Upper lobe of left lung (tissue), 6 donors: ENCODE measurements around the gene KCNA2. TPM values are rescaled to one million over a fixed set of nuclear protein-coding genes. Genes with fewer than 3 reads are reported as not detected.

Experiments
- ATAC-seq, 2 donors: fragments of 200-7000 bp; cut with Tn5 transposase; one replicate each; pipeline ENCODE4 v1.9.1; 2022; ENCODE audit warnings: mild to moderate bottlenecking in 2 of 2, moderate library complexity in 2 of 2; ENCODE audit not compliant: low FRiP score in 2 of 2
- DNase-seq, 2 donors: peaks; one replicate each; pipeline ENCODE4 v3.0.0-alpha.2; 2019 to 2020
- H3K27ac ChIP-seq, 4 donors: fragments of 200-600 bp; sonication (generic); one replicate each; pipeline ENCODE4 v1.5.1; 2016 to 2019
- H3K27me3 ChIP-seq, 4 donors: fragments of 200-600 bp; sonication (generic); one replicate each; pipeline ENCODE4 v1.5.1; 2017 to 2019
- H3K36me3 ChIP-seq, 4 donors: fragments of 200-600 bp; sonication (generic); one replicate each; pipeline ENCODE4 v1.5.1; 2016 to 2019
- H3K4me1 ChIP-seq, 4 donors: fragments of 200-600 bp; sonication (generic); one replicate each; pipeline ENCODE4 v1.5.1; 2018 to 2019
- H3K4me3 ChIP-seq, 4 donors: fragments of 200-600 bp; sonication (generic); one replicate each; pipeline ENCODE4 v1.5.1; 2017 to 2019; ENCODE audit warnings: mild to moderate bottlenecking in 2 of 4, moderate library complexity in 1 of 4
- H3K9me3 ChIP-seq, 4 donors: fragments of 200-600 bp; sonication (generic); one replicate each; pipeline ENCODE4 v1.5.1; 2018 to 2019
- CTCF ChIP-seq, 6 experiments: fragments of 450-650 bp in 4 of 6; fragments of 200-600 bp in 2 of 6; sonication (generic) in 2 of 6; IDR thresholded peaks; one replicate each; pipeline ENCODE4 v1.5.1; 2016 to 2019; ENCODE audit warnings: antibody characterized with exemption in 6 of 6
- EP300 ChIP-seq, 4 donors: sonication (generic); formaldehyde crosslinking; IDR thresholded peaks; one replicate each; pipeline ENCODE4 v1.5.1; 2017; ENCODE audit warnings: antibody characterized with exemption in 4 of 4, control low read depth in 2 of 4
- POLR2A ChIP-seq, 4 donors: fragments of 450-650 bp; IDR thresholded peaks; one replicate each; pipeline ENCODE4 v1.5.1; 2016 to 2017; ENCODE audit warnings: antibody characterized with exemption in 4 of 4, mild to moderate bottlenecking in 2 of 4
- POLR2AphosphoS5 ChIP-seq, 2 donors: sonication (generic); formaldehyde crosslinking; IDR thresholded peaks; one replicate each; pipeline ENCODE4 v1.5.1; 2017; ENCODE audit warnings: antibody characterized with exemption in 2 of 2
- WGBS, 2 donors: methylation state at CpG; one replicate each; pipeline ENCODE4 v1.1.5; 2017 to 2018; 5-methylcytosine and 5-hydroxymethylcytosine counted together
- total RNA-seq, 6 donors: library from RNA; depleted of rRNA in 4 of 6; stranded (reverse); fragments of >200 nt in 4 of 6; gene quantifications; one replicate each; pipeline versions ENCODE4 v1.1.0 to v1.2.1, GENCODE V29; 2016 to 2021
- donor health status: DM: no; HTN: no; CAD: no; lungs with moderate emphysema.
- donor health status: DM: no; HTN: yes; CAD: no; lungs with severe emphysema.

The KCNA2 gene
- total RNA-seq, 6 donors from 2014 or later, result under 0.01 to 0.77 (median 0.23) TPM

DNA sequence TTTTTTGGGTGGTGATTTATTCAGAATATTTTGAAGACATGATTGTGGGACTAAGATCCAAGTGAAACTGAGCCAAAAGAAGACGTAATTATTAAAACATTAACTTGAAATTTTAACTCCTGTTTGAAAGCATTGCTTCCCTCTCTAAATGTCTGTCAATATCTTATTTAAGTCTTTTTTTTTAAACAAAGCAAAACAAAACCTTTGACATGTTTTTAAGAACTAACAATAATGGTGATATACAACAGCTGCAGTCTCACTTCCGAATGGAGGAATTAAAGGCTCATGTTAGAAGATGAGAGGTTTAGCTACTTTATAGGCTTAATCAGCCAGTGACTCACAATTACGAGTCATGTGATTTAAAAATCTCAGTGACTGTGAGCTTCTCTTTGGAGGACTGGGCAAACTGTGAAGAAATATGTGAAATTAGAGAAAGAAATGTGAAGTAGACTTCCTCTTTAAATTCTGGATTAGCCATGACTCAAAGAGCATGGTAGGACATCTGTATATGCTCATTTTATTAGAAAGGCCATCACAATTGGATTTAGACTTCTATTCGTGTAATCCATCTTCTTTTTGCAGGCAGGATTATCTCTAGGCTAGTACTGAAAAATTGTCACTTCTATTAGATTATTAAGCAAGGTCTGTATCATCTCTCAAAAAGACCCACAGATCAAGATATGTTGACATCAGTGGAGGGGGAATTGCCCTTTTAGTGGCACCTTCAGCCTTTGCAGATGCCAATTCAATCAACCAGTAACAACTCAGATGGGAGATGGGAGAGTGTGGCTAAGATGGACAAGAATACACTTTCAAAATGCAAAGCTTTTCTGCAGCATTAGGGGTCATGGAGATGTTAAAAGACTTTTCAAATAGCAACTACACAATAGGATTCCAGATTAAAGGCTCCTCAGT, 39.9 kb upstream of the KCNA2 start:
- Histone ChIP-seq H3K4me3 (no peak overlapping the region), H3K36me3 (no peaks in the 10 kb centered on the region), H3K27ac (peak overlapping the region in 3 of 4 donors; percentile 16 to 35 (median 20)), H3K27me3 (no peaks in the 10 kb centered on the region), H3K9me3 (no peaks in the 10 kb centered on the region), H3K4me1 (peaks cover 23 to 43% (median 27%) of the 10 kb centered on the region in 4 donors)
- 50 to 55% methylated on average over 4 of the region's 4 CpGs for WGBS, 2 donors
- no peak for DNase-seq
- ATAC-seq, result peak; percentile 60 to 88
- TF ChIP-seq EP300 (IDR thresholded peaks at IDR 0.05), result peak in 1 of 4 donors; percentile 63
- no peak for TF ChIP-seq CTCF (IDR thresholded peaks at IDR 0.05)
- peak in 1 of 4 donors; percentile 50 for TF ChIP-seq POLR2A (IDR thresholded peaks at IDR 0.05)
- peak in 1 of 2 donors; percentile 22 for TF ChIP-seq POLR2AphosphoS5 (IDR thresholded peaks at IDR 0.05)

DNA sequence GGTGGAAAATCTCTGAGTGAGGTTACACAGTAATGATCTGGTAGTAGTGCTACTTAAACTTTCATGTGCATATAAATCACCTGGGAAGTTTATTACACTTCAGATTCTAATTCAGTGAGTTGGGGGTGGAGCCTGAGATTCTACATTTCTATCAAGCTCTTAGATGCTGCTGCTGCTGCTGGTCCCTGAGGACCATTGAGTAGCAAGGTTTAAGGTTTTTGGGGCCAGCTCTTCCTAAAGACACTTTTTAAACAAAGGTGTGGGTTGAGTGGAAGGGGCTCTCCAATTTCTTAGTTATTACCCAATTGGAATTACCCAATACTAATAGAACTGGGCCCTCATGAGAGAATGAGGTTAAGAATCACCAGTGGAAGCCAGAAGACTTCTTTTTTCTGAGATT, 39.1 kb upstream of the KCNA2 start:
- Histone ChIP-seq H3K4me3 (no peak overlapping the region), H3K27ac (peak overlapping the region in 1 of 4 donors; percentile 35), H3K36me3 (no peaks in the 10 kb centered on the region), H3K4me1 (peaks cover 23 to 43% (median 30%) of the 10 kb centered on the region in 4 donors), H3K27me3 (no peaks in the 10 kb centered on the region), H3K9me3 (no peaks in the 10 kb centered on the region)
- DNase-seq (no peak), ATAC-seq (no peak)
- TF ChIP-seq POLR2A (IDR thresholded peaks at IDR 0.05) (no peak), EP300 (IDR thresholded peaks at IDR 0.05) (no peak), POLR2AphosphoS5 (IDR thresholded peaks at IDR 0.05) (no peak), CTCF (IDR thresholded peaks at IDR 0.05) (no peak)

- 30 to 45% methylated on average over 4 of the region's 4 CpGs for WGBS, 2 donors
- Histone ChIP-seq H3K9me3 (no peaks in the 10 kb centered on the region), H3K36me3 (no peaks in the 10 kb centered on the region), H3K27ac (peak overlapping the region in 1 of 4 donors; percentile 44), H3K4me3 (no peak overlapping the region), H3K4me1 (peaks cover 23 to 43% (median 30%) of the 10 kb centered on the region in 4 donors), H3K27me3 (no peaks in the 10 kb centered on the region)
- DNase-seq (no peak), ATAC-seq (peak in 1 of 2 donors; percentile 31)
- TF ChIP-seq POLR2AphosphoS5 (IDR thresholded peaks at IDR 0.05), result no peak
- TF ChIP-seq EP300 (IDR thresholded peaks at IDR 0.05), result no peak
- peak in 1 of 4 donors; percentile 36 for TF ChIP-seq POLR2A (IDR thresholded peaks at IDR 0.05)
- TF ChIP-seq CTCF (IDR thresholded peaks at IDR 0.05), result no peak
These were observed 37.8 kb upstream of the KCNA2 start for GRCh38 chr1:110643879-110644472.

DNA sequence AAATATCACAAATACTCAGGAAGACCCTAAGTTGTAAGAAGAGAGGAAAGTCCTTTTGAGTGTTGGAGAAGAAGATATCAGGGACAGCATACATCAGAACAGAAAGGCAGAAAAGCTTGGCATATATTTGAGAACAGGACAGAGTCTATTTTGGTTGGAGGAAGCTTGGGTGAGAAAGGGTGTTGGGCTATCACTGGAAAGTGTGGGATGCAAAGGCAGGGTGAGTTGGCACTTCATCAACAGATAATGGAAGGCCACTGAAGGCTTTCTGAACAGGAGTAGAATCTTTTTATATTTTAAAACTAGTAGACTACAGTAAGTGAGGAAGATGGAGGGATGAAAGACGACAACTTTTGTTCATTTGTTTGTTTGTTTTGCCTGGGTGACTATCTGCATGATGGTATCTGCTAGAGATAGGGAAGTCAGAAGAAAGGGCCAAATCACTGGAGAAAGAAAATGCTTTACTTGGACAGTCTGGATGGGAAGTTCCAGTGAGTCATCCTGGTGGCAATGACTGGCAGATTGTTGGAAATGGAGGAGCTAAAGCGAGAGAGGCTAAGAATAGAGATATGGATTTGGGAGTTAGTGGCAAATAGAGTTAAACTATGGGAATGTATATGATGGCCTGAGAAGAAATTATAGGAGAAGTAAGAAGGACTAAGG, 33.7 kb upstream of the KCNA2 start:
- 56 to 57% methylated on average over 2 of the region's 2 CpGs for WGBS, 2 donors
- ATAC-seq (peak in 1 of 2 donors; percentile 15), DNase-seq (no peak)
- peaks cover 0 to 15% (median 11%) of the 10 kb centered on the region in 4 donors for H3K4me1 ChIP-seq
- H3K27ac ChIP-seq, result peak overlapping the region in 2 of 4 donors; percentile 2 to 48
- no peak overlapping the region for H3K4me3 ChIP-seq
- no peak for TF ChIP-seq POLR2A (IDR thresholded peaks at IDR 0.05)
- H3K36me3 ChIP-seq, result no peaks in the 10 kb centered on the region
- no peaks in the 10 kb centered on the region for H3K9me3 ChIP-seq
- H3K27me3 ChIP-seq, result no peaks in the 10 kb centered on the region

DNA sequence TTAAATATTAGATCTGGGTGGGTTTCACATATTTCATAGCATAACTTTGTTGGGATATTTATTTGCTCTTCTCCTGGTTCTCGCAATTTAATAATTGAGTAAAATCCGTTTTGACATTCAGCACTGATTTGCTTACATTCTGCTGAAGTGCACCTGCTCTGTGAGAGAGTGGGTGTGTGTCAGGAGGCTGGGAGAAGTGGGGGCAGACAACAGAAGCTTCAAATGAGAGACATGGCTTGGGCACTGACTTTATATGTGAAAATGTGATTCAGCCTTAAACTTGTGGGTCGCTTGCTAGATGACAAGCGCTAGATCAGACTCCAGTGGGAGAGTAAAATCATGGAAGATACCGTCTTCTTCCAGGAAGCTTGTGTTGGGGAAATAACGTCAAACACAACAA, 32.4 kb upstream of the KCNA2 start:
- H3K27me3 ChIP-seq, result no peaks in the 10 kb centered on the region
- no peaks in the 10 kb centered on the region for H3K9me3 ChIP-seq
- no peak for DNase-seq
- H3K27ac ChIP-seq, result no peak overlapping the region
- no peaks in the 10 kb centered on the region for H3K36me3 ChIP-seq
- ATAC-seq, result no peak
- WGBS, 2 donors, result 88 to 93% methylated on average over 6 of the region's 6 CpGs
- TF ChIP-seq EP300 (IDR thresholded peaks at IDR 0.05), result no peak
- no peak for TF ChIP-seq POLR2AphosphoS5 (IDR thresholded peaks at IDR 0.05)
- TF ChIP-seq CTCF (IDR thresholded peaks at IDR 0.05), result no peak
- no peak for TF ChIP-seq POLR2A (IDR thresholded peaks at IDR 0.05)
- no peak overlapping the region for H3K4me3 ChIP-seq
- peaks cover 8 to 22% (median 18%) of the 10 kb centered on the region in 4 donors for H3K4me1 ChIP-seq
